Heart left ventricle (tissue), 16 donors: Measurements from ENCODE around the gene HDAC4. TPM values are rescaled to one million over a fixed set of nuclear protein-coding genes. Genes with fewer than 3 reads are reported as not detected.

Experiments used
- ATAC-seq, 4 donors: fragments of 200-7000 bp; cut with Tn5 transposase; one replicate each; pipeline ENCODE4 v1.9.1; 2020 to 2022; ENCODE audit warnings: moderate library complexity in 4 of 4, mild to moderate bottlenecking in 3 of 4, moderate number of reproducible peaks in 1 of 4
- DNase-seq, 5 donors: peaks; one replicate each; pipeline ENCODE4 v3.0.0-alpha.2; 2020
- H3K27ac ChIP-seq, 12 donors: fragments of 200-600 bp; sonication (generic) in 4 of 12; one replicate each; pipeline versions ENCODE4 v1.5.0 to v1.8.0; 2016 to 2022; ENCODE audit warnings: mild to moderate bottlenecking in 2 of 12
- H3K27me3 ChIP-seq, 9 donors: fragments of 200-600 bp; sonication (generic) in 2 of 9; one replicate each; pipeline versions ENCODE4 v1.5.1 to v1.8.0; 2016 to 2022; ENCODE audit warnings: mild to moderate bottlenecking in 3 of 9
- H3K36me3 ChIP-seq, 9 donors: fragments of 200-600 bp; sonication (generic) in 2 of 9; one replicate each; pipeline versions ENCODE4 v1.5.0 to v1.8.0; 2018 to 2022; ENCODE audit warnings: mild to moderate bottlenecking in 2 of 9
- H3K4me1 ChIP-seq, 12 donors: fragments of 200-600 bp; sonication (generic) in 4 of 12; one replicate each; pipeline versions ENCODE4 v1.5.0 to v1.8.0; 2016 to 2022; ENCODE audit warnings: mild to moderate bottlenecking in 3 of 12
- H3K4me3 ChIP-seq, 12 donors: fragments of 200-600 bp; sonication (generic) in 4 of 12; one replicate each; pipeline versions ENCODE4 v1.5.0 to v1.8.0; 2017 to 2022; ENCODE audit warnings: mild to moderate bottlenecking in 9 of 12, moderate library complexity in 4 of 12
- H3K9me3 ChIP-seq, 12 donors: fragments of 200-600 bp; sonication (generic) in 4 of 12; one replicate each; pipeline versions ENCODE4 v1.5.0 to v1.8.0; 2016 to 2022; ENCODE audit warnings: mild to moderate bottlenecking in 1 of 12
- CTCF ChIP-seq, 12 donors: fragments of 200-600 bp; sonication (generic) in 4 of 12; IDR thresholded peaks; one replicate each; pipeline versions ENCODE4 v1.5.0 to v1.8.0; 2018 to 2022; ENCODE audit warnings: antibody characterized with exemption in 12 of 12, mild to moderate bottlenecking in 5 of 12
- POLR2A ChIP-seq, 2 donors: fragments of 450-650 bp; IDR thresholded peaks; one replicate each; pipeline ENCODE4 v1.6.1; 2017; ENCODE audit warnings: antibody characterized with exemption in 2 of 2, mild to moderate bottlenecking in 2 of 2, moderate library complexity in 2 of 2
- WGBS, 4 donors: extraction: QIAGEN DNeasy Blood & Tissue Kit in 2 of 4; methylation state at CpG; one replicate each; pipeline versions ENCODE4 v1.1.5 to v1.1.7; 2013 to 2018; 5-methylcytosine and 5-hydroxymethylcytosine counted together
- intact Hi-C, 10 donors: fragments of 100-400 bp; cut with DNase I; formaldehyde crosslinking; loops; one replicate each; pipeline versions ENCODE4 v1.11.1 to v1.14.2; 2022
- polyA plus RNA-seq, 2 donors: library from polyadenylated mRNA; stranded (reverse); fragments of 200-250 nt; gene quantifications; one replicate each; pipeline ENCODE4 v1.2.3, GENCODE V29; 2013
- total RNA-seq, 9 donors: library from RNA; depleted of rRNA in 2 of 9; stranded (reverse); fragments of >200 nt in 2 of 9; fragmentation: NEBNext Ultra II Directional in 3 of 9; extraction: Animal tissue kit (Norgen Biotek cat#: 25700) in 3 of 9; gene quantifications; one replicate each; pipeline versions ENCODE4 v1.1.0 to v1.2.4, GENCODE V29; 2016 to 2023
- donor health status: ischemic (EF 13 %, LVEDD 7.1; RV severe dilation, severe dysfunction).
- donor health status: healthy with polysubstance abuse.
- donor health status: DM: no; HTN: yes; CAD: no.
- donor health status: DM: no; HTN: no; CAD: no.
- donor health status: ischemic (EF 25% LVEDD 6.9; RV normal size, moderate dysfunction).
- donor health status: ischemic (EF 25% LVEDD 5.7; RV mildly dilated, moderate dysfunction).
- donor health status: healthy.
- donor health status: DM: yes; HTN: yes; CAD: no.
- donor health status: ischemic (EF 35%, LVEDD 5.7; RV mildly dilated, moderate dysfunction).
- donor health status: nonischemic (EF 11% LVEDD 7.7; RV severe dilation, severe dysfunction).
- donor health status: DM: yes; HTN: yes; CAD: no.
- donor health status: PGD.
- donor health status: ischemic (EF 29% LVEDD 5.4; RV normal size, mild dysfunction).
- donor health status: nonischemic (EF 23%, LVEDD 6.1; RV moderate dilation, normal function).

Gene HDAC4
- total and polyA plus RNA-seq, 11 donors: 13.9 to 37.6 (median 27.5) TPM

GRCh38 chr2:239392688-239393387 is 8.0 kb downstream of the HDAC4 start:
- peak in 1 of 5 donors; percentile 26 for DNase-seq
- H3K4me3 ChIP-seq: no peak overlapping the region
- no peaks in the 10 kb centered on the region for H3K9me3 ChIP-seq
- WGBS, 4 donors: 83 to 95% (median 87%) methylated on average over 14 of the region's 14 CpGs
- no peak for TF ChIP-seq POLR2A (IDR thresholded peaks at IDR 0.05)
- no peak for TF ChIP-seq CTCF (IDR thresholded peaks at IDR 0.05)
- intact Hi-C loops: loop anchor here in 6 of 10 donors (5.0 to 10.0 kb wide), 7 partner anchors 68 to 248 kb away; no protein-coding TSS in a partner anchor
- H3K36me3 ChIP-seq: peaks cover 0 to 4% (median 0%) of the 10 kb centered on the region in 9 donors
- H3K4me1 ChIP-seq: peaks cover 6 to 73% (median 33%) of the 10 kb centered on the region in 12 donors
- no peak for ATAC-seq
- H3K27ac ChIP-seq: peak overlapping the region in 2 of 12 donors; percentile 25 to 42
- no peaks in the 10 kb centered on the region for H3K27me3 ChIP-seq

DNA sequence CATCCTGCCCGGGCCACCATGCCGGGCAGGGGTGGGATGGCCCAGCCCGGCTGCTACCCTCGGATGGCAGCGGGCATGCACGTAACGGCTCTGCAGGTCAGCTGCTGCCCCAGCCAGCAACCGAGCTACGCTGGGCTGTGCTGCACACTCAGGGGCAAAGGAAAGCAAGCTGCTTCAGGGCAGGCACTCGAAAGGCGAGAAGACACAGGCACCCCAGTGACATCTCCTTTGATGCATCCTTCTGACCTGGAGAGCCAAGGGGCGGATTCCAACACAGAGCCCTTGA is 8.8 kb downstream of the HDAC4 start:
- 93 to 97% (median 95%) methylated on average over 6 to 12 of the region's 12 CpGs for WGBS, 4 donors
- H3K4me1 ChIP-seq: peaks cover 6 to 65% (median 30%) of the 10 kb centered on the region in 12 donors
- TF ChIP-seq POLR2A (IDR thresholded peaks at IDR 0.05) (no peak), CTCF (IDR thresholded peaks at IDR 0.05) (no peak)

DNA sequence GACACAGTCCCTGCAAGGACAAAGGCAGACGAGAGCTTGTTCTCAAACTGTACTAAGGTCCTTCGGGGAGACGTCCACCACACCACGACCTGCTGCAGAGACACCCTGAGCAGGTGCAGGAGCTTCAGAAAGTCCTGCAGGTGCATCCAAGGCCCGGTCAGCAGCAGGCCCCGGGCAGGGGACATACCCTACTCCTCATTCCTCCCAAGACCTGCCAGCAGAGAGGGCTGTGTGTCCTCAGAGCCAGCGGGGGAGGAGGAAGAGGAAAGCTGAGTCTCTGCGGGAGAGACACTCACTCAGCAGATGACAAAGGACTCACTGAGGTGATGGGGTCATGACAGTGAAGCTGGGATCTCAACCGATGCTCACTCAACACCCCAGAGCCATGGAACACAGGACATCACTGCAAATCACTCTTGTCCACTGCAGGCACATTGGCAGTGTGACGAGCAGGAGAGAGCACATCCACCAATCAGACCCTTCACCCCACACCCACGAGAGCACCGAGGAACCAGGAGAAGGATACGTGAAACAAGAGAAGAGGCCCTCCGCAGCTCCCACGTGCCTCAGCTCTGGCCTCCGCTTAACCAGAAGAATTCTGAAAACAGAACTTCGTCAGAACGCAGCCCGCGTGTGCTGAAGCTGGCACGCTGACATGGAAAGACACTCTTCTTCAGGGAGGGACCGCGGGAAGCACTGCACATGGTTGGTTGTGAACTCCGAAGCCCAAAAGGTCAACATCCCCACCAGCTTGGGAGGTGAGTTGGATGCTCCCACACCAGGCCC is 9.3 kb downstream of the HDAC4 start:
- Histone ChIP-seq H3K36me3 (peaks cover 0 to 4% (median 0%) of the 10 kb centered on the region in 9 donors), H3K9me3 (no peaks in the 10 kb centered on the region), H3K27ac (peak overlapping the region in 1 of 12 donors; percentile 1), H3K4me1 (peaks cover 6 to 60% (median 28%) of the 10 kb centered on the region in 12 donors), H3K4me3 (no peak overlapping the region), H3K27me3 (no peaks in the 10 kb centered on the region)
- intact Hi-C loops: loop anchor here in 6 of 10 donors (5.0 to 10.0 kb wide), 7 partner anchors 67 to 247 kb away; no protein-coding TSS in a partner anchor
- no peak for TF ChIP-seq CTCF (IDR thresholded peaks at IDR 0.05)
- TF ChIP-seq POLR2A (IDR thresholded peaks at IDR 0.05): no peak
- ATAC-seq (no peak), DNase-seq (peak in 1 of 5 donors; percentile 21)
- 76 to 86% (median 81%) methylated on average over 16 to 24 of the region's 24 CpGs for WGBS, 4 donors

More for the DNA sequence above, 8.8 kb downstream of the HDAC4 start:
- no peak overlapping the region for H3K27ac ChIP-seq
- no peaks in the 10 kb centered on the region for H3K27me3 ChIP-seq
- no peak for ATAC-seq
- intact Hi-C loops: loop anchor here in 6 of 10 donors (5.0 to 10.0 kb wide), 7 partner anchors 67 to 247 kb away; no protein-coding TSS in a partner anchor
- peaks cover 0 to 4% (median 0%) of the 10 kb centered on the region in 9 donors for H3K36me3 ChIP-seq
- H3K4me3 ChIP-seq: no peak overlapping the region
- DNase-seq: peak in 1 of 5 donors; percentile 25
- no peaks in the 10 kb centered on the region for H3K9me3 ChIP-seq
